HG03097 (cell line): ENCODE measurements around the gene CPPED1.
"Not testable (repeated sequence)": the region's sequence is repeated elsewhere in the genome, so short reads cannot be mapped to it uniquely, and the experiment has no call there.

Experiments
- ATAC-seq: cut with Tn5 transposase; IDR thresholded peaks from one replicate; pipeline ENCODE4 v1.9.1; 2021; ENCODE audit not compliant: unreplicated experiment, low FRiP score

Gene CPPED1

GRCh38 chr16:12771341-12771798 is 32.3 kb downstream of the CPPED1 start:
- no peak for ATAC-seq

- ATAC-seq, result no peak
These were observed 34.2 kb downstream of the CPPED1 start for GRCh38 chr16:12769525-12769924.

- no peak for ATAC-seq
These were observed 35.8 kb downstream of the CPPED1 start for GRCh38 chr16:12767897-12768296.

GRCh38 chr16:12766853-12767252 is 36.8 kb downstream of the CPPED1 start:
- ATAC-seq, result no peak

GRCh38 chr16:12766208-12766607 is 37.5 kb downstream of the CPPED1 start:
- not testable (repeated sequence) for ATAC-seq

GRCh38 chr16:12764813-12765488 is 38.7 kb downstream of the CPPED1 start:
- no peak for ATAC-seq

GRCh38 chr16:12763517-12763916 is 40.2 kb downstream of the CPPED1 start:
- ATAC-seq, result no peak

GRCh38 chr16:12760819-12761611 is 42.7 kb downstream of the CPPED1 start:
- no peak for ATAC-seq

GRCh38 chr16:12758670-12759558 is 44.8 kb downstream of the CPPED1 start:
- ATAC-seq, result no peak

- ATAC-seq, result no peak
These were observed 45.5 kb downstream of the CPPED1 start for GRCh38 chr16:12758031-12758669.

GRCh38 chr16:12757546-12757945 is 46.1 kb downstream of the CPPED1 start:
- no peak for ATAC-seq

- ATAC-seq, result no peak
These were observed 48.7 kb downstream of the CPPED1 start for GRCh38 chr16:12754824-12755543.

GRCh38 chr16:12753203-12754023 is 50.3 kb downstream of the CPPED1 start:
- ATAC-seq, result no peak

- ATAC-seq, result no peak
These were observed 51.5 kb downstream of the CPPED1 start for GRCh38 chr16:12752159-12752558.

- ATAC-seq, result peak; percentile 12
These were observed 53.2 kb downstream of the CPPED1 start for GRCh38 chr16:12750554-12750918.

- ATAC-seq, result no peak
These were observed 54.6 kb downstream of the CPPED1 start for GRCh38 chr16:12749076-12749475.

GRCh38 chr16:12747827-12748226 is 55.9 kb downstream of the CPPED1 start:
- ATAC-seq, result no peak

GRCh38 chr16:12747261-12747660 is 56.4 kb downstream of the CPPED1 start:
- no peak for ATAC-seq

GRCh38 chr16:12744860-12745259 is 58.8 kb downstream of the CPPED1 start:
- no peak for ATAC-seq
